Motor neuron (in vitro differentiated cells): ENCODE measurements around the gene CALB2. TPM values are rescaled to one million over a fixed set of nuclear protein-coding genes. Genes with fewer than 3 reads are reported as not detected.

Experiments used
- ATAC-seq, 8 experiments: fragments of 200-7000 bp; cut with Tn5 transposase; replicated peaks in 6 of 8; 2 replicates each; pipeline ENCODE4 v1.8.0; 2021; ENCODE audit warnings: mild to moderate bottlenecking in 8 of 8, moderate library complexity in 8 of 8
- H3K27ac ChIP-seq, 2 donors: fragments of 250-450 bp; sonication (Bioruptor Pico); 2 replicates each; pipeline ENCODE4 v1.9.0; 2021; ENCODE audit warnings: antibody characterized with exemption in 2 of 2, mild to moderate bottlenecking in 2 of 2, moderate library complexity in 1 of 2
- H3K4me1 ChIP-seq, 2 donors: fragments of 250-450 bp; sonication (Bioruptor Pico); replicated peaks in 1 of 2; 2 replicates each; pipeline ENCODE4 v1.6.1; 2021; ENCODE audit warnings: antibody characterized with exemption in 2 of 2, mild to moderate bottlenecking in 2 of 2, moderate library complexity in 1 of 2
- H3K4me3 ChIP-seq, 5 donors: fragments of 250-450 bp; sonication (Bioruptor Pico); 2 replicates each; pipeline ENCODE4 v1.9.0; 2021; ENCODE audit warnings: antibody characterized with exemption in 5 of 5, mild to moderate bottlenecking in 5 of 5, moderate library complexity in 4 of 5
- WGBS, 10 experiments: fragments of 450-650 bp; shearing (Covaris generic); methylation state at CpG; one replicate each; pipeline ENCODE4 v1.0.0; 2022; 5-methylcytosine and 5-hydroxymethylcytosine counted together
- in situ Hi-C, 9 experiments: fragments of 400-800 bp; cut with MboI; loops; one replicate each; pipeline ENCODE4 v1.15.0; 2021; ENCODE audit warnings: low sequenced_read_pairs in 9 of 9, low pct_unique_long_range_greater_than_20kb in 2 of 9; ENCODE audit not compliant: unreplicated experiment in 9 of 9
- total RNA-seq, 8 experiments: library from RNA; unstranded; fragments of 300-600 nt; gene quantifications; 2 replicates each; pipeline versions ENCODE4 v1.2.3 to v1.2.4, GENCODE V29; 2022

The CALB2 gene
- total RNA-seq, 8 experiments from 2014 or later = 0.33 to 13.5 (median 0.83) TPM; not detected in 2

DNA sequence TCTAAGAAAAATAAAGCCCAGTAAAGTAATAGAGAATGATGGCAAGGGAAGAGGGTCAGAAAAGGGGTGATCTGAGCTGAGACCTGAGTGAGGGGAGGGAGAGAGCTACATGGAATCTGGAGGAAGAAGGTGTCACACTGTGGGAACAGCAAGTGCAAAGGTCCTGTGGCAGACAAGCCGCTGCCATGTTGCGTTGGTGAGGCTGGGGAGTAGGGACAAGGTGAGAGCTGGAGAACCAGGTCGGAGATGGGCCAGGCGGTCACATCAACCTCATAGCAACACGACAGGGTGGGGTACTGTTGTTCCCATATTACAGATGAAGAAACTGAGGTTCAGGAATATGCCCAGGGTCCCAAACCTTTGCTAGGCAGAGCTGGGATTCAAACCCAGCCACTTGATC, 16.6 kb upstream of the CALB2 start:
- in situ Hi-C loops = no loop called here
- ATAC-seq = no peak
- 38 to 82% (median 75%) methylated on average over 1 to 5 of the region's 5 CpGs; no CpG with 5 or more reads in 5 of the 10 experiments for WGBS, 10 experiments
- H3K27ac ChIP-seq = no peak overlapping the region
- H3K4me3 ChIP-seq = no peak overlapping the region
- H3K4me1 ChIP-seq = no peaks in the 10 kb centered on the region

DNA sequence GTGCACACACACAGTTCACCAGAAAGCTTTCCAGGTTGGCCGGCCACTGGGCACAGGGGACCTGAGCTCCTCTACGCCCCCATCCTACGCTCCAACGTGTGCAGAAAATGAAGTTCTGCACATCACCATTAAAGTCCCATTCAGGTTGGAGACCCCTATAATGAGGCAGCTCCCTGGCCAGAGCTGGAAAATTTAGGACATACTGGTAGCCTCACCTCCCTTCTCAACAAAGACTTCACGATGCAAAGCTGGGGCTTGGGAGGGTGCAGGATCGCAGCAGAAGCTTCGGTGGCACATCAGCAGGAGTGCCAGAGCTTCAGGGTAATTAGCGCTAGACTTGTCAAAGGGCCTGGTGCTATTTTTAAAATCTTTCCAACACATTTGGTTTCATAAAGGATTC, 15.4 kb upstream of the CALB2 start:
- Histone ChIP-seq H3K27ac (no peak overlapping the region), H3K4me1 (no peaks in the 10 kb centered on the region), H3K4me3 (no peak overlapping the region)
- WGBS, 10 experiments = 28 to 88% (median 68%) methylated on average over 3 to 8 of the region's 8 CpGs; no CpG with 5 or more reads in 4 of the 10 experiments
- in situ Hi-C loops = no loop called here
- ATAC-seq = no peak

DNA sequence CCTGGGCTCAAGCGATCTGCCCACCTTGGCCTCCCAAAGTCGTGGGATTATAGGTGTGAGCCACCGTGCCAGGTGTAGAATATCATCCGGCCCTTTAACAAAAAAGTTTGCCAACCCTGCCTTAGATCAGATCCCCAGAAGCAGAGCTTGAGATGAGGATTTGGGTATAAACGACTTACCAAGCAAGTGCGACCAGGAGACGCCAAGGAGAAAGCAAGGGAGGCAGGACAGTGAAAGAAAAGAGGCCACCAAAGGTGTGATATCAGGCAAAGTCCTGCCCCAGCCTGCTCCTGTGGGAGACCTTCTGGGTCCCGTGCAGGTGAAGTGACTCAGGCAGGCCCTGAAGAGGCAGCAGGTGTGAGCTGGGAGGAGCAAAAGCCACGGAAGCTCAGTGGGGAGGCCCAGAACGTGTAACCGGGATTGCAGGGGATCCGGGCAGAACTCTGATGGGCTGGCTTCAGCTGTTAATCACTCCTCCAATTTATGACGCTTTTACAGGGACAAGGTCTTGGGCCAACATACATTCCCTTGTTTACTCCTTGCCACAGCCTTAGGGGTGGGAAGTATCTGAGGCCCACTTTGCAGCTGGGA, 14.1 kb upstream of the CALB2 start:
- Histone ChIP-seq H3K4me3 (no peak overlapping the region), H3K27ac (no peak overlapping the region), H3K4me1 (no peaks in the 10 kb centered on the region)
- WGBS, 10 experiments = 0 to 90% (median 50%) methylated on average over 1 to 12 of the region's 13 CpGs; no CpG with 5 or more reads in 1 of the 10 experiments
- ATAC-seq = no peak
- in situ Hi-C loops = no loop called here

DNA sequence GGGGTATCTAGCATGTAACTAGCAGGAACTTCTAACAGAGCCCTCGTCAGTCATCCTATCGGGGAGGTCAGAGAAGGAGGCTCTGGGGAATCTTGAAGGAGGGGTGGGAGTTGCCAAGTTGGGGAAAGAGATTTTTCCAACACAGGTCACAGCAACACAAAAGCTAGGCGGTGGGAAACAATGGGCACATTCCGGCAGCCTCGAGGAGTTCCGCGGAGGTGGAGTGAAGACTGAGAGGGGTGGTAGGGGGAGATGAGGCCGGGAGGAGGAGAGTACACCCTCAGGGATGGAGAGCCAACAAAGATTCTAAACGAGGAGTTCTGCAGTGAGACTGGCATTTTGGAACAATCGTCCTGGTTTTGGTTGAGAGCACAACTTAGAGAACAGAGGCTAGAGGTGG, 13.5 kb upstream of the CALB2 start:
- ATAC-seq = no peak
- no peaks in the 10 kb centered on the region for H3K4me1 ChIP-seq

DNA sequence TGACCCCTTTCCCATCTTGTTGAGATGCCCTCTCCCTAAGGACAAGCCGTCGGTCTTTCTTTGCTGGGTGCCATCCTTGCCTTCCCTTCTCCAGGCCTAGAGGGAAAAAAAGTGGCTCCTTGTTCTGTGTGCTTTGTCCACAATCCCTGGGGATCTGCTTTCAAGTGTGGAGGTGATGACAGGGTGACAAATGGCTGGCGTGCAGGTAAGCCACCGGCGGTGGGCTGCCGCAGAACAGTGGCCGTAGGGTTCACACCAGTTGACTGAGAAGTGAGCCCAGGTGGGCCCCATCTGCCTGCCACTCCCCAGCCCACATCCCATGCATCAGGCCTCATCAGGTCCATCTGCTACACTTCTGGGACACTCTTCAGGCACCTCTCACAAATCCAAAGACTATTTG, 11.4 kb upstream of the CALB2 start:
- no peak for ATAC-seq
- in situ Hi-C loops = no loop called here
- Histone ChIP-seq H3K27ac (no peak overlapping the region), H3K4me3 (no peak overlapping the region), H3K4me1 (no peaks in the 10 kb centered on the region)
- 33 to 86% (median 62%) methylated on average over 1 to 5 of the region's 7 CpGs; no CpG with 5 or more reads in 5 of the 10 experiments for WGBS, 10 experiments

More for the DNA sequence above, 13.5 kb upstream of the CALB2 start:
- Histone ChIP-seq H3K27ac (no peak overlapping the region), H3K4me3 (no peak overlapping the region)
- 10 to 83% (median 57%) methylated on average over 1 to 5 of the region's 10 CpGs; no CpG with 5 or more reads in 5 of the 10 experiments for WGBS, 10 experiments
- in situ Hi-C loops = no loop called here

DNA sequence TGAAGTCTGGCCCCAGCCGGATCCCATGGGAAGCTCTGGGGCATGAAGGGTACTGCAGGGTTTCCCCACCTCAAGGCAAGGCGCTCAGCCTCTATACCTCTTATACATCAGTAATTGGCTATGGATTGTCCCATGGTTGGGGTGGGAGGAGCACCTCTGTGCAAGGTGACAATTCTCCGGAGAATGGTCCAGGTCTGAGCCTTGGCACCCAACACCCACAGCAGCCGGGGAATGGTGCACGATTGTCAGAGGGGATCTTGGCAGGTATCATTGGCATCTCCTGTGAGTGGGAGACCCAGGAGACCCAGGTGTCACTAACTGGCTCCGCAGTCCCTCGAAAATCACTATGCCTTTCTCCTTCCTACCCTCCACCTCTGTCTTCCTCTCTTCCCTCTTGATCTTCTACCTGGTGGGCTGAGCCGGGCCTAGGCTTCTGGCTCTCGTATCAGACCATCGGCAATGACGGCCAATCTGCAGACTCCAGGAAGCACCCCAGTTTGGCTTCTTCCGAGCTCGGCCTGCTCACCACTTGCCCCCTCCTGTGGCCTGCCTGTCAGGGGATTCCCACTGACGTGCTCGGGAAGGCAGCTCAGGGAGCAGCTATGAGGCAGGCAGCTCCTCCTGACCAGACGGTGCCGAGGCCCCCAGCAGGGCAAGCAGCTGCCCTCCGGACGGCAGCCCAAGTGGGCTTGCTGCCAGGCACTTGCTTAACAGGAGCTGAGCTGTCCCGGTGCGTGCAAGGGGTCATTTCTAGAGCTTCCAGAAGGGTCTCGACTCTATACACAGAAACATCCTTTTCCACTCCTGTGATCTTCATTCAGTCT, 10.0 kb upstream of the CALB2 start:
- 20 to 100% (median 87%) methylated on average over 1 to 6 of the region's 22 CpGs; no CpG with 5 or more reads in 1 of the 10 experiments for WGBS, 10 experiments

DNA sequence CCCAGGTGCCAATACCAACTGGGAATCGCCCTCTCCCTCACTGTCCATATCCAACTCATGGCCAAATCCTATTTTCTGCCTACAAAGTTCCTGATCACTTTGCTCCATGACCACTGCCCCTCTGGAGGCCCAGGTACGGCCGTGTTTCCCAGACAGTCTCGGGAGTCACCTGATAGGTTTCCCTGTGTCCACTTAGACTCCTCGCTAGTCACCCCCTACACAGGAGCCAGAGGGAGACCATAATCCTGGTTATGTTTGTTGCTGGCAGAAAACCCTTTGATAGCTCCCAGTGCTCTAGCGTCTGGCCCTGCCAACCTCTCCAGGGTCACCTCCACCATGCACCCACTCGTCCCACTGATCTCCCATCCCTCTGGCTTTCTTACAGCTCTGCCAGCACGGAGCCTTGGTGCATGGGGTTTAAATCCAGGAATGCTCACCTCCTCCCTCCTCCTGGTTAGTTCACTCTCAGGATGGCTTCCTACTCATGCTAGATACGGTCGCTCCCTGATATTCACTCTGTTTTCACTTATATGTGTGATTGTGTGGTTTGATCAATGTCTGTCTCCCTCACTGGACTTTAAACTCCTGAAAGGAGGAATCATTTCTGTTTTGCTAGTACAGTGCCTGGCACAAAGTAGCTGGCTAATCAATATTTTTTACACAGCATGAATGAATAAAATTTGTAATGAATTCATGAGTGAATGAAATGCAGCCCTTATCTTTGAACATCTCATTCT, 7.5 kb upstream of the CALB2 start:
- in situ Hi-C loops = no loop called here
- no peak overlapping the region for H3K4me3 ChIP-seq
- H3K27ac ChIP-seq = no peak overlapping the region
- no peaks in the 10 kb centered on the region for H3K4me1 ChIP-seq
- 41 to 83% (median 62%) methylated on average over 4 to 7 of the region's 10 CpGs; no CpG with 5 or more reads in 4 of the 10 experiments for WGBS, 10 experiments
- ATAC-seq = no peak

More for the DNA sequence above, 10.0 kb upstream of the CALB2 start:
- Histone ChIP-seq H3K4me1 (no peaks in the 10 kb centered on the region), H3K27ac (no peak overlapping the region), H3K4me3 (no peak overlapping the region)
- in situ Hi-C loops = no loop called here
- ATAC-seq = no peak

DNA sequence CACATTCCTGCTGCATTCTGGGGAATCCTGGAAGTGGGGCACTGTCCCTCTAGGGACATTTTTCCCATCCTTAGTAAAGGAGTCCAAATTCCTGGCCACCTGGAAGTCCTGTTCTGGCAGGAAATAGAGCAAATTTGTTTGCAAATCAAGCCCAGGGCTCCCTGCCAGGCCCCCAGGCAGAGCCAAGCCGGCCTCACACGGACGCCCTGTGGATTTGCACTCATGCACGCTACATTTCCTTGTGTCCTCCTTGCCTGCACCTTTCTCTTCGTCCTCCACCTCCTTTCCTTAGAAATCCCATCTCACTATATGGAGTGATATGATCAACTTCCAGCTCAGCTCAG, 7.0 kb upstream of the CALB2 start:
- no peak overlapping the region for H3K4me3 ChIP-seq
- no peak overlapping the region for H3K27ac ChIP-seq
- in situ Hi-C loops = no loop called here
- ATAC-seq = peak in 3 of 8 experiments; percentile 45 to 61 (median 49)
- 0 to 45% (median 28%) methylated on average over 1 to 4 of the region's 5 CpGs; no CpG with 5 or more reads in 6 of the 10 experiments for WGBS, 10 experiments
- no peaks in the 10 kb centered on the region for H3K4me1 ChIP-seq

DNA sequence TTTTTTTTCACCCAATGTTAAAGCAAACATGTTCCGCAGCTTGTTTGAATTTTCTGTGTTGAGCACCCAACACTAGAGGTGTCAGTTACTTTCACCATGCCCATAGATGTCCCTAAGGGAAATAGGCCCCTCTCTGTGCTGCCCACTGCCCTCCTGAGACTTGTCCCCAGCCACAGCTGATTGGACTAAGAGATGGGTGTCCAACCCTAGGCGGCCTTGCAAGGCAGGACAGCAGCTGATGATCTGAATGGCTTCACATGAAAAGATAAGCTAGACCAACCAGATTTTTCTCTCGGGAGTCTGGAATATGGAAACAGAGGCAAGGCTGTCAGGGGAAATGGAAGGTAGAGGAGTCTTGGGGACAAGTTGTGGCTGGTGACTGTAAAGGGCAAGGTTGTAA, 6.1 kb upstream of the CALB2 start:
- in situ Hi-C loops = no loop called here
- ATAC-seq = no peak
- H3K27ac ChIP-seq = no peak overlapping the region
- no peak overlapping the region for H3K4me3 ChIP-seq
- no peaks in the 10 kb centered on the region for H3K4me1 ChIP-seq
- 60 to 100% (median 88%) methylated on average over 1 to 2 of the region's 3 CpGs; no CpG with 5 or more reads in 3 of the 10 experiments for WGBS, 10 experiments

DNA sequence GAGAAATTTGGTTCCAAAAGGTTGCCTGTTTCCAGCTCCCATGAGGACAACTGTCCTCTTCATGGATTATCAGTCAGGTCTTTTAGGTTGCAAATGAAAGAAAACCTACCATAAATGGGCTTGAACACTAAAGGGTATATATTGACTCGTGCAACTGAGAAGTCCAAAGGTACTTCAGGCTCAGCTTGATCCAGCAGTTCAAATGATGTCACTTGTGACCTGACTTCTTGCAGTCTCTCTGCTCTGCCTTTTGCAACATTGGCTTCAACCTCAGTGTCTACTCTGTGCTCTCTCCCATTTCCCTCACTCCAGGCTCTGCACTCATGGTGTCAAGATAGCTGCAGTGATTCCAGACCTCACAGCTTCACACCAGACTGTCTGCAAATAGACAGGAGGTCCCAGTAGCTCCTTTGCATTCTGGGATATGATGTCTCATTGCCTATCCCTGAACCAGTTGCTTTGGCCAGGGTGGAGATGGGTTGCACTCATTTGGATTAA, 5.5 kb upstream of the CALB2 start:
- ATAC-seq = no peak
- Histone ChIP-seq H3K4me3 (no peak overlapping the region), H3K27ac (no peak overlapping the region), H3K4me1 (no peaks in the 10 kb centered on the region)
- WGBS, 10 experiments = 0 to 83% (median 60%) methylated on average over 1 of the region's 1 CpG; no CpG with 5 or more reads in 4 of the 10 experiments
- in situ Hi-C loops = no loop called here

DNA sequence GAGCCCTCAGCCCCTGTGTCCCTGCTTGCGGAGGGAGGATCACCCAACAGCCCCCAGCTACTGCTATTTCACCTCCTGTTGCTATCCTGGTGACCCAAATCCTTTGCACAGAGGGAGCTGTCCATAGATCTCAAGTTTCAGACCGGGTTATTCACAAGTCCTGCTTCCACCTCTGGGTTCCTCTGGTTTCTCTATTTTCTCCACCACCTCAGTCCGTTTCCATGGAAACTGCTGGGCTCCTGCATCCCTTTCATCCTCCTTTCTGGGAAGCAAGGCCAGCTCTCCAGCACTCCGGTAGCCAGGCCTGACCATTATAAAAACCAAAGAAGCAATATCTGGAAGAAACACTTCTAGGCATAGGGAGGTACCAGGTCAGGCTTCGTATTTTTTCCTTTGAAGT, 4.8 kb upstream of the CALB2 start:
- Histone ChIP-seq H3K27ac (no peak overlapping the region), H3K4me1 (no peaks in the 10 kb centered on the region), H3K4me3 (no peak overlapping the region)
- ATAC-seq = no peak
- in situ Hi-C loops = no loop called here
- 10 to 86% (median 57%) methylated on average over 1 to 5 of the region's 5 CpGs; no CpG with 5 or more reads in 2 of the 10 experiments for WGBS, 10 experiments

DNA sequence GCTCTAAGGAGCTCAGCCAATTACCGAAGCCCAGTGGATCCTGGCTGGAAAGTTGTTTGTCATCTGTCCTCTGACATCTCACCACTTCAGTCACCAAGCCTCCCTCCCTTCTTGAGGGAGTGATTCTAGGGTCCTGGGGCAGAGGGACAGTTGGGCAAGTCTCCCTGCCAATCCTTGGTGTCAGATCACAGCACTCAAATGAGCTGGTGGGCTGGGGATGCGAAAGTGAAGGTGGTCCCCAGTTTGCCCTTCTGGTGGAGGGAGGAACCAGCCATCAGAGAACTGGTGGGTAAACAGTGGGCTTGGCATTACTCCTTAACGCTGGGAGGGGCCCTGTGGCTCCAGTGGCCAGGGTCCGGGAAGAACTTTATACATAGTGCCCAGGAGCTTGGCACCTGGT, 4.4 kb upstream of the CALB2 start:
- no peak overlapping the region for H3K27ac ChIP-seq
- no peak for ATAC-seq
- in situ Hi-C loops = no loop called here

More for the DNA sequence above, 4.4 kb upstream of the CALB2 start:
- WGBS, 10 experiments = 30 to 100% (median 100%) methylated on average over 1 to 4 of the region's 4 CpGs; no CpG with 5 or more reads in 3 of the 10 experiments
- Histone ChIP-seq H3K4me3 (no peak overlapping the region), H3K4me1 (no peaks in the 10 kb centered on the region)
